Measurements from ENCODE around the gene SAMD13. TPM values are rescaled to one million over a fixed set of nuclear protein-coding genes. Genes with fewer than 3 reads are reported as not detected.
A peak's percentile ranks its signal among the peaks of the same experiment; 100 is the strongest.

The SAMD13 gene
- total RNA-seq, 2 experiments from 2014 or later = 0.84 to 1.1 TPM

DNA sequence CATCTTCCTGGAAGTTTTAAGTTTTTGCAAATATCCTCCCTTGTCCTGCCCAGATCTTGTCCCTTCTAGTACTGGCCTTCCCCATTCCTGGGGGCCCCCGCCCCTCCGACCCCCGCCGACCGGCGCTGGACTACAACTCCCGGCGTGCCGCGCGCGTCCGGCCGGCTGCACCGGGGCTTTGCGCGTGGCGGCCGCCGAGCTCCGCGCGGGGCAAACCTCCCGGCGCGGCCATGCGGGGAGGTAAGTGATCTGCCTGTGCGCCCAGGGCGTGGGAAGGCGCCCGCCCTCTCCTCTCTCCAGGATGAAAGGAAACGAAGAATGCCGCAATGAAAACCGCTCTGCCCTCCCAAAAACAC, 3.2 kb upstream of the SAMD13 start:
- Mint-ChIP-seq H3K4me1 (peaks cover 33% of the 10 kb centered on the region), H3K9me3 (no peaks in the 10 kb centered on the region), H3K27me3 (no peaks in the 10 kb centered on the region), H3K4me3 (peak overlapping the region; percentile 90), H3K36me3 (no peaks in the 10 kb centered on the region), H3K27ac (peak overlapping the region; percentile 82)
- DNase-seq = peak; percentile 65

GRCh38 chr1:84298684-84299535, 2.6 kb upstream of the SAMD13 start:
- H3K27me3 Mint-ChIP-seq = no peaks in the 10 kb centered on the region
- peaks cover 37% of the 10 kb centered on the region for H3K4me1 Mint-ChIP-seq
- no peaks in the 10 kb centered on the region for H3K36me3 Mint-ChIP-seq
- no peaks in the 10 kb centered on the region for H3K9me3 Mint-ChIP-seq
- peak overlapping the region; percentile 90 for H3K4me3 Mint-ChIP-seq
- DNase-seq = peak; percentile 42
- H3K27ac Mint-ChIP-seq = peak overlapping the region; percentile 90

GRCh38 chr1:84299536-84300170, 1.9 kb upstream of the SAMD13 start:
- peak overlapping the region; percentile 90 for H3K27ac Mint-ChIP-seq
- no peak for DNase-seq
- peaks cover 41% of the 10 kb centered on the region for H3K4me1 Mint-ChIP-seq
- peak overlapping the region; percentile 90 for H3K4me3 Mint-ChIP-seq
- no peaks in the 10 kb centered on the region for H3K36me3 Mint-ChIP-seq
- no peaks in the 10 kb centered on the region for H3K9me3 Mint-ChIP-seq
- no peaks in the 10 kb centered on the region for H3K27me3 Mint-ChIP-seq

DNA sequence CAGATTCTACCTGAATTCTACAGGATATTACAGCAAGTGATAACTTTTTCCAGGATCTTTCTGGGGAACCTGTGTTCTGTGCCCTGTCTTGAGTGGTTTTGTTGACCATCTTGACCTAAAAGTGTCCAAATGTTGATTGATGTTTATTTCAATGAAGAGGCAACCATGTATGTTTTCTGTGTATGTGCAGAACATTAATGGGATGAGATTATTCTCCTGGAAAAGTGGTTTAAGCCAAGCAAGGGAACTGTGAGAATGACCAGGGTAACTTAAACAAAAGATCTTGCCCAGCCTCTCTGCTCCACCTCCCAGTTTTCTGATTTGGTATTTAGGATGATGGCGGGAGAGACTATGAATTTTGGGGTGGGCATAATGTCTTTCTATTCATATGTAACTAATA, 1.0 kb upstream of the SAMD13 start:
- peaks cover 44% of the 10 kb centered on the region for H3K4me1 Mint-ChIP-seq
- H3K27ac Mint-ChIP-seq = no peak overlapping the region
- no peak overlapping the region for H3K4me3 Mint-ChIP-seq
- H3K27me3 Mint-ChIP-seq = no peaks in the 10 kb centered on the region
- no peaks in the 10 kb centered on the region for H3K9me3 Mint-ChIP-seq
- no peaks in the 10 kb centered on the region for H3K36me3 Mint-ChIP-seq
- no peak for DNase-seq

GRCh38 chr1:84301785-84302385, 377 bp downstream of the SAMD13 start:
- Mint-ChIP-seq H3K9me3 (peaks cover 1% of the 10 kb centered on the region), H3K27me3 (no peaks in the 10 kb centered on the region), H3K36me3 (peaks cover 1% of the 10 kb centered on the region), H3K27ac (peak overlapping the region; percentile 81), H3K4me1 (peaks cover 44% of the 10 kb centered on the region), H3K4me3 (peak overlapping the region; percentile 80)
- DNase-seq = no peak

DNA sequence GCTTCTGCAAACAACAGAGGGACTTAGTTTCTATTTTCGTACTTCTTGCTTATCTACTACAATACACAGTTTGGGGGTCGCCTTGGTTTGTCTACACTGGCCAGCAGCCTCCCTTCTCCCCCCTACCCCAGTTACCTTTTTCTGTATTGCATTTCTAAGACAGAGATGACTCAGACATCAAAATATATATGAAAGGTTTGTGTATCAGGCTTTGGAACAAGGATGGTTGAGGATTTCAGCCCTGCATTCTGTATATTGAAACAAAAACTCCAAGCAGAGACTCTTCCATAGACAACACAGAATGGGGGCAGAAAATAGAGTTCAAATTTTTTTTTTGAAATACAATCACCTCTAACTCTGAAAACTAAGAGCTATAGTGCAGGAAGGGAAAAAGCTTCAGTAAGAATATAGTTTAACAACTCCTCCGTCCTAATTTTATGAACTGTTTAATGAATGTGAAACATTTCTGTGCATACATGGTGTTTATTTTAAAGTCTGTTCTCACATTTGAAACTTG, 1.9 kb downstream of the SAMD13 start:
- Mint-ChIP-seq H3K4me1 (peaks cover 44% of the 10 kb centered on the region), H3K27me3 (no peaks in the 10 kb centered on the region), H3K4me3 (peak overlapping the region; percentile 80), H3K27ac (peak overlapping the region; percentile 55), H3K9me3 (peaks cover 11% of the 10 kb centered on the region), H3K36me3 (peaks cover 10% of the 10 kb centered on the region)
- no peak for DNase-seq

DNA sequence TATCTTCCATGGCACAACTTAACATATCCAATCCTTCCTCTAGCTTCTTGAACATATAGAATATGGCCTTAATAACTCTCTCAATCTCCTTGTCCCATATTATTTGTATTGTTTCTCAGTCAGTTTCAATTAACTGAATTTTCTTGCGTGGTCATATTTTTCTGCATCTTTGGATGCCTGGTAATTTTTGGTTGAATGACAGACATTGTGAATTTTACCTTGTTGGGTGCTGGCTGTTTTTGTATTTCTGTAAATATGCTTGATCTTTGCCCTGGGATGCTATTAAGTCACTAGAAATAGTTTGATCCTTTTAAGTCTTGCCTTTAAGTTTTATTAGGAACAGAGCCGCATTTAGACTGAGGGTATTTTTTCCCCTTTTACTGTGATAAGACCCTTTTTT, 5.9 kb downstream of the SAMD13 start:
- H3K36me3 Mint-ChIP-seq = peaks cover 10% of the 10 kb centered on the region
- no peak overlapping the region for H3K4me3 Mint-ChIP-seq
- no peak for DNase-seq
- no peak overlapping the region for H3K27ac Mint-ChIP-seq
- H3K4me1 Mint-ChIP-seq = peaks cover 21% of the 10 kb centered on the region
- no peaks in the 10 kb centered on the region for H3K27me3 Mint-ChIP-seq
- peaks cover 11% of the 10 kb centered on the region for H3K9me3 Mint-ChIP-seq

DNA sequence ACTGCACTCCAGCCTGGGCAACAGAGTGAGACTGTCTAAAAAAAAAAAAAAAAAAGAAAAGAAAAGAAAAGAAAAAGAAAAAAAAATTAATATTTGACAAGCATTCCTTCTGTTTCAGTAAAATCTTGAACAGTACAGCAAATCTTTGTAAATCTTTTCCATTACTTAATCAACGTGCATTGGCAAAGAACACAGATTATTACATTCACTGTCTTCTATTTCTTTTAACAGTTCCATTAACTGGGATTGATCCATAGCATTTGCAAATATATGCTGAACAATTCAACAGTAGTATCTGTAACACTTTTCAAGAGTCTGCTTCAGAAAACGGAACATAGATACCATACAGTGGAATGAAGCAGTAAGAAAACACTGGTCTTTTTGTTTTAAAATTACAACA, 9.8 kb downstream of the SAMD13 start:
- DNase-seq = no peak
- no peak overlapping the region for H3K4me3 Mint-ChIP-seq
- no peaks in the 10 kb centered on the region for H3K4me1 Mint-ChIP-seq

DNA sequence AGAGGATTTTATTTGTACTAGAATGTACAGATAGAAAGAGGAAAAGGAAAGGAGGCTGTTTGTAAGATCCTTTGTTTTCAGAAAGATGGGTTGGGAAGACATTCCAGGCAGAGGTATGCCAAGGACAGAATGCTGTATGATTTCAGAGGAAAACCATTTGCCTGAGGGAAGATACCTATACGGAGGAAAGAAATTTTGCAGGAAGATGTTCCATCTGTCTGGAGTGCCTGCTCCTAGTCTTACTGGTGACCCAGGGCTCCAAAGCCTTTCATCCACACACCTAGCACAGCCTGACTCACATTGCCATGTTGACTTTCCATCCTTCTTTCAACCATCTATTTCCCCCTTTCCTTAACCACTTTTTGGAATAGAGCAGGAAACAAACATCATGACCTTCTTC, 18.2 kb downstream of the SAMD13 start:
- no peak for DNase-seq
- Mint-ChIP-seq H3K27ac (no peak overlapping the region), H3K4me3 (no peak overlapping the region), H3K27me3 (no peaks in the 10 kb centered on the region), H3K4me1 (no peaks in the 10 kb centered on the region), H3K36me3 (peaks cover 6% of the 10 kb centered on the region), H3K9me3 (peaks cover 14% of the 10 kb centered on the region)

More for the DNA sequence above, 9.8 kb downstream of the SAMD13 start:
- no peaks in the 10 kb centered on the region for H3K27me3 Mint-ChIP-seq
- H3K27ac Mint-ChIP-seq = no peak overlapping the region
- peaks cover 13% of the 10 kb centered on the region for H3K36me3 Mint-ChIP-seq
- peaks cover 14% of the 10 kb centered on the region for H3K9me3 Mint-ChIP-seq

- Mint-ChIP-seq H3K27ac (no peak overlapping the region), H3K4me3 (no peak overlapping the region), H3K4me1 (no peaks in the 10 kb centered on the region), H3K9me3 (no peaks in the 10 kb centered on the region), H3K27me3 (no peaks in the 10 kb centered on the region), H3K36me3 (no peaks in the 10 kb centered on the region)
- DNase-seq = no peak
Observed at GRCh38 chr1:84327830-84328229, 26.3 kb downstream of the SAMD13 start.

DNA sequence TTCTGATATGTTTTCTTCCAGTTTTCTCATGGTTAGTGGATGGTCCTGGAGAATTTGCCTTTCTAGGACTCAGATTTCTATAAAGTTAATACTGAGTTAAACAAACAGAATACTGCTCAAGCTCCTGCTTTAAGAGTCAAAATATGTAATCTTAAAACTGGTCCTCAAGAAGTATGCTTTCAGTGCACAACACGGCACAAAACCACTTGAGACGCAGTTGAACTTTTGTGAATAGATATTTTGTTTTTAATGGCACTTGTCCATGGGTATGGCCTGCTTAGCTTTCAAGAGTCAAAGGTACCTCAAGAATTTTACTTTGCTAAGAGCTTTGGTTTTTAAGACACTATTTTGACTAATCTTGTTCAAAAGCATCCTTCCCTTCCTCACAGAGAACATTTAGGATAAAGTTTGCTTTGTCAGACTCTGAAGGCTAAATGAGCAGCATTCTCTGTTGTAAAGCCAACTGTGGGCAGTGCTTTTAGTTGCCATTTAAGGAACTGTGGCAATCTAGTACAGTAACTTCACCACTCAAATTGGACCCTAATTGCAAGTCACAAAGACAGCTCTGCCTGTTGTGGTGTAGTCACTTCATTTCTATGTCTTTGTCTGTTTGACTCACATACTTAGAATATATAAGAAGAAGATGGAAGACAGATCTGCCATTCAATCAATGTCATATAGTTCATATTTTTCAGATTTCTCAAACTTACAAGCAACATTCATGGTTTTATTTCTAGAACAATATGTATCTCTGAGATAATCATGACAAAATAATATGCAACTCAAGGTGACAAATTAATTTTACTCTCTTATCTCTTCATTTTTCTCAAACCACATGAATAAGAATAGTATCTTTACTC, 28.8 kb downstream of the SAMD13 start:
- Mint-ChIP-seq H3K4me3 (no peak overlapping the region), H3K9me3 (peaks cover 7% of the 10 kb centered on the region), H3K27ac (no peak overlapping the region), H3K36me3 (peaks cover 1% of the 10 kb centered on the region), H3K4me1 (peaks cover 12% of the 10 kb centered on the region), H3K27me3 (no peaks in the 10 kb centered on the region)
- DNase-seq = no peak

DNA sequence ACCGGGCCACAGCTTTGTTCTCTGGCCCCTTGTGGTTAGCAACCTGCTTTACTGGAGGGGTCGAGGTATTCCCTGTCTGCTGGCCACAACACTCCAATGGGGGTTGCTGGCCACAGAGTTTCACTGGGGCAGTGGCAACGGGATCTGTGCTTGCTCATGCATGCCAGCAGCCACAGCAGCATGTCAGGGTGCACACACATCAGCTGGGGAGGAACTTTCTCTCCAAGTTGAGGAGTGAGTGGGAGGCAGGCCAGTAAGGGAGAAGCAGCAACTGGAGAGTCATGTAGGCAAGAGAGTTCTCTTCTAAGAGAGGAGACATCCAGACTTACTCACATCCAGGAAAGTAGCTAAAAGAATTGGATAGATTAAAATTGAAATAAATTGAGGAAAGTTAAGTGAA, 38.0 kb downstream of the SAMD13 start:
- H3K27ac Mint-ChIP-seq = no peak overlapping the region
- H3K36me3 Mint-ChIP-seq = peaks cover 19% of the 10 kb centered on the region
- H3K4me3 Mint-ChIP-seq = no peak overlapping the region
- peaks cover 10% of the 10 kb centered on the region for H3K4me1 Mint-ChIP-seq
- peaks cover 16% of the 10 kb centered on the region for H3K9me3 Mint-ChIP-seq
- no peaks in the 10 kb centered on the region for H3K27me3 Mint-ChIP-seq
- no peak for DNase-seq

DNA sequence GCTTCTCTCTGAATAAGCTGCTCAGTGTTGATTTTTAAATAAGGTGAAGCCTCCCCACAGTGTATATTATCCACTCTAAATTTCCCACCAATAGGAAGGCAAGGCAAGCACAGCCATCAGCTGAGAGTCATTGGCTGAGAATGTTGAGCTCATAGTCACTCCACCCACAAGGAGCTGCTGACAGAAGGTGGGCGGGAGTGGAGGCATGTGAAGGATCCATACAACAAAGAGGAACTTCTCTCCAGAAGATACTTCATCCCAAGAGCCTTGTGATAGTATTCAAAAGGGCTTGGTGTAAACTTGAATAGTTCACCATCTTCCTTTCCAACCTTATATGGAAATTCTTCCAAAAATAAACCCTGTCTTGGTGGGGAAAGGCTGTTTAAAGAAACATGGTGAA, 42.8 kb downstream of the SAMD13 start:
- H3K4me3 Mint-ChIP-seq = no peak overlapping the region
- H3K36me3 Mint-ChIP-seq = no peaks in the 10 kb centered on the region
- no peak for DNase-seq
- H3K4me1 Mint-ChIP-seq = no peaks in the 10 kb centered on the region
- H3K27me3 Mint-ChIP-seq = no peaks in the 10 kb centered on the region
- H3K9me3 Mint-ChIP-seq = no peaks in the 10 kb centered on the region
- no peak overlapping the region for H3K27ac Mint-ChIP-seq

GRCh38 chr1:84345220-84345619, 43.7 kb downstream of the SAMD13 start:
- no peak for DNase-seq
- Mint-ChIP-seq H3K27me3 (no peaks in the 10 kb centered on the region), H3K27ac (no peak overlapping the region), H3K36me3 (no peaks in the 10 kb centered on the region), H3K4me1 (no peaks in the 10 kb centered on the region), H3K4me3 (no peak overlapping the region), H3K9me3 (no peaks in the 10 kb centered on the region)
